ENCODE results near the gene DYRK3. TPM values are rescaled to one million over a fixed set of nuclear protein-coding genes. Genes with fewer than 3 reads are reported as not detected.

The DYRK3 gene
- total and polyA plus RNA-seq, 2 donors (not counting 1 experiment from before 2014, with no cell fraction given) = 10.2 to 38.5 TPM

DNA sequence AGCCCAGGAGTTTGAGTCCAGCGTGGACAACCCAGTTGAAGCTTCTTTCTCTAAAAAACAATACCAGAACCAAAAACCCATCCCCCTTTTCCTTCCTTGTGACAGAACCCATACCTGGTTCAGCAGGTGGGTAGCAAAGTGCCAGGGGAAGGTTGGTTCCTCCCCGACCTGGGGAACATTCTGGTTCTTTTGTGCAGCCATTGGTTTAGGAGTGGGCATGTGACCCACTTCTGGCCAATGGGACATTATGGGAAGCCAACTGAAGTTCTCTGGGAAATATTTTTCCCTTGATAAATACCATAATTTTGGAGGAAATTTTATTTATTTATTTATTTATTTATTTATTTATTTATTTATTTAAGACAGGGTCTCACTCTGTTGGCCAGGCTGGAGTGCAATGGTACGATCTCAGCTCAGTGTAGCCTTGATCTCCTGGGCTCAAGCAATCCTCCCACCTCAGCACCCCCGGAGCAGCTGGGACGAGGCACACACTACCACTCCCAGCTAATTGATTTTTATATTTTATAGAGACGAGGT, 33.6 kb downstream of the DYRK3 start:
- H3K9me3 ChIP-seq (ENCODE audit: control insufficient read depth, insufficient read depth, low read depth, low read length) = no peaks in the 10 kb centered on the region
- TF ChIP-seq, protein P1, sequence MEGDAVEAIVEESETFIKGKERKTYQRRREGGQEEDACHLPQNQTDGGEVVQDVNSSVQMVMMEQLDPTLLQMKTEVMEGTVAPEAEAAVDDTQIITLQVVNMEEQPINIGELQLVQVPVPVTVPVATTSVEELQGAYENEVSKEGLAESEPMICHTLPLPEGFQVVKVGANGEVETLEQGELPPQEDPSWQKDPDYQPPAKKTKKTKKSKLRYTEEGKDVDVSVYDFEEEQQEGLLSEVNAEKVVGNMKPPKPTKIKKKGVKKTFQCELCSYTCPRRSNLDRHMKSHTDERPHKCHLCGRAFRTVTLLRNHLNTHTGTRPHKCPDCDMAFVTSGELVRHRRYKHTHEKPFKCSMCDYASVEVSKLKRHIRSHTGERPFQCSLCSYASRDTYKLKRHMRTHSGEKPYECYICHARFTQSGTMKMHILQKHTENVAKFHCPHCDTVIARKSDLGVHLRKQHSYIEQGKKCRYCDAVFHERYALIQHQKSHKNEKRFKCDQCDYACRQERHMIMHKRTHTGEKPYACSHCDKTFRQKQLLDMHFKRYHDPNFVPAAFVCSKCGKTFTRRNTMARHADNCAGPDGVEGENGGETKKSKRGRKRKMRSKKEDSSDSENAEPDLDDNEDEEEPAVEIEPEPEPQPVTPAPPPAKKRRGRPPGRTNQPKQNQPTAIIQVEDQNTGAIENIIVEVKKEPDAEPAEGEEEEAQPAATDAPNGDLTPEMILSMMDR (conservative IDR thresholded peaks at IDR 0.05 in 1 of 2, IDR thresholded peaks at IDR 0.05 in 1 of 2; ENCODE audit: low read depth in 1 of 2, low read length in 2 of 2) = no peak
- no peak for TF ChIP-seq EZH2 (IDR thresholded peaks at IDR 0.05; ENCODE audit: low read length, missing control alignments)
- no peak overlapping the region for H3K4me2 ChIP-seq (ENCODE audit: extremely low read depth, insufficient read depth, low read length)
- no peaks in the 10 kb centered on the region for H4K20me1 ChIP-seq (ENCODE audit: control insufficient read depth, extremely low read depth, insufficient read depth, low read length)
- H3K27ac ChIP-seq (ENCODE audit: insufficient read depth, low read length) = no peak overlapping the region
- no peak overlapping the region for H2AFZ ChIP-seq (ENCODE audit: low read length)
- no peaks in the 10 kb centered on the region for H3K79me2 ChIP-seq (ENCODE audit: control insufficient read depth, insufficient read depth, low read length)
- no peak for DNase-seq (ENCODE audit: low read depth in 2 of 2)
- peaks cover 6% of the 10 kb centered on the region for H3K4me1 ChIP-seq (ENCODE audit: control insufficient read depth, extremely low read depth, insufficient read depth, low read length)
- H3K27me3 ChIP-seq (ENCODE audit: control insufficient read depth, insufficient read depth, low read length) = peaks cover 3% of the 10 kb centered on the region
- H3K4me3 ChIP-seq (replicated peaks in 1 of 4; ENCODE audit: control extremely low read depth in 1 of 4, insufficient read depth in 1 of 4, low read depth in 3 of 4, low read length in 4 of 4) = no peak overlapping the region
- H3K36me3 ChIP-seq (ENCODE audit: control insufficient read depth, insufficient read depth, low read length) = no peaks in the 10 kb centered on the region
- H3K9ac ChIP-seq (ENCODE audit: insufficient read depth, low read length) = no peak overlapping the region

DNA sequence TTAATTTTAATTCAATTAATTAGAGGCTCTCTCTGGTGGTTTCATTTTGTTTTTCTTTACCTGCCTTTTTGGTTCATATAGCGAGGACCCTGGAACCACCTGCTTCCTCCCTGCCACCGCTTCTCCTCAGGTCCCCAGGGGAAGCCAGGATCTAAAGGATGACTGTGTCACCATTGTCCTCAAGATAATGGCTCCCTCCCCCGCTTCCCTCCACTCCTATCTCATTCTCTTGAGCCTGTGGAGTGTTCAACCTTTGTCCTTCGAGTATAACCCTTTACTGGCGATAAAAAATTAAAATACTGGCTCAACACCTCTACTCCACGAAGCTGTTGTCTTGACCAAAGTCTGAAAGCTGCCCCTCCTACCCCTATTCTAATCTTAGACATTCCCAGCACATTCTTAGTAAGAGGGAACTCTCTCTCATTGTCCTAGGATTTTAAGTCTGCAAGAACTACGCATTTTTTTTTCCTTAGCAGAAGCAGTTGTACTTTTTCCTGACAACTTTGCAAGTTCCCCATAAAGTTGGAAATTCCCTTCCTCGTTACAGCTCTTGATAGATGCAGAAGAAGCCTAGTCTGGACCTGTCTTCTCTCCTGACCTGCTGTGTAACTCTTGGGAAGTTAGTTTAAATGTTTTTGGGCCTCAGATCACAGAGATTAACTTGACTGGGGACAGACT, 36.8 kb downstream of the DYRK3 start:
- Histone ChIP-seq H3K27ac (ENCODE audit: insufficient read depth, low read length) (no peak overlapping the region), H3K9me3 (ENCODE audit: control insufficient read depth, insufficient read depth, low read depth, low read length) (no peaks in the 10 kb centered on the region), H3K4me1 (ENCODE audit: control insufficient read depth, extremely low read depth, insufficient read depth, low read length) (peaks cover 17% of the 10 kb centered on the region), H4K20me1 (ENCODE audit: control insufficient read depth, extremely low read depth, insufficient read depth, low read length) (no peaks in the 10 kb centered on the region), H3K4me2 (ENCODE audit: extremely low read depth, insufficient read depth, low read length) (no peak overlapping the region), H2AFZ (ENCODE audit: low read length) (no peak overlapping the region), H3K4me3 (replicated peaks in 1 of 4; ENCODE audit: control extremely low read depth in 1 of 4, insufficient read depth in 1 of 4, low read depth in 3 of 4, low read length in 4 of 4) (no peak overlapping the region), H3K79me2 (ENCODE audit: control insufficient read depth, insufficient read depth, low read length) (no peaks in the 10 kb centered on the region), H3K27me3 (ENCODE audit: control insufficient read depth, insufficient read depth, low read length) (peaks cover 3% of the 10 kb centered on the region), H3K9ac (ENCODE audit: insufficient read depth, low read length) (no peak overlapping the region), H3K36me3 (ENCODE audit: control insufficient read depth, insufficient read depth, low read length) (no peaks in the 10 kb centered on the region)
- no peak for DNase-seq (ENCODE audit: low read depth in 2 of 2)
- TF ChIP-seq, protein P1 (conservative IDR thresholded peaks at IDR 0.05 in 1 of 2, IDR thresholded peaks at IDR 0.05 in 1 of 2; ENCODE audit: low read depth in 1 of 2, low read length in 2 of 2) = no peak
- no peak for TF ChIP-seq EZH2 (IDR thresholded peaks at IDR 0.05; ENCODE audit: low read length, missing control alignments)

DNA sequence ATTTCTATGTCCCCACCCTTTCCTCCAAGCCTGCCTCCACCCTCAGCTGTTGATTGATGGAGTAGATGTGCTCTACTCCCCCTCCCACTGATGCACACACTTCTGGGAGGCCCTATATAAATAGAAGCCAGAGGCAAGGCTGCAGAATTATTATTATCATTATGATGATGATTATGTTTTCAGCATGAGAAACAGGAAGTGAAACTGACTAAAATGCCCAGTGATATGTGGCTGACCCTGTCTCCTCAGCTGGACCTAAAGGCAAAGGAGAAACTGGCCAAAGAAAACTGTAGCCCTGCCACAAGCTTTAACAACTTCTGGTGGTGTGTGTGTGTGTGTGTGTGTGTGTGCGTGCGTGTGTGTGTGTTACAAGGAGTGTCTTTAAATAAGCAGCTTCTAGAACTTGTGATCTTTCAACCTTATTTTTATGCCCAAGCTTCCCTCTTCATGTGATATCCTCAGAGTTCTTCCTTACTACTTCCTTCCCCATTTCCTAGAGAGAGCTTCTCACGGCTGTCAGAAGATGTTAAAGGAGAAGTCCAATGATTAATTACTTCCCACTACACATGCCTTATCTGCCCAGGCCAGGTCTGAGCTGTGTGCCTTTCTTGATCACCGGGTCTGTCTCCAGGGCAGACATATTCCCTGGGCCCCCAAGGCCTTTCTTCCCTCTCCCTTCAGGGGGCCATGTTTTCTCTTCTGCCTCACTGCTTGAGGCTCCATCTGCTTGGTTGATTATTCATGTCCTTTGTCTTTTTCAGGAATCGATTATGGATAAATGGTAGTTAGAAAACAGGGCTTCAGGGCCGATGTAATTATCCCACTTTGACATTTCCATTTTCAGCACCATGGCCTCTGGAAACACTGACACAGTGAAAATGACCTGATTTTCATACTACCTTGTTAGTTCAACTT, 37.8 kb downstream of the DYRK3 start:
- Histone ChIP-seq H2AFZ (ENCODE audit: low read length) (no peak overlapping the region), H4K20me1 (ENCODE audit: control insufficient read depth, extremely low read depth, insufficient read depth, low read length) (no peaks in the 10 kb centered on the region), H3K27ac (ENCODE audit: insufficient read depth, low read length) (no peak overlapping the region), H3K4me2 (ENCODE audit: extremely low read depth, insufficient read depth, low read length) (no peak overlapping the region), H3K9ac (ENCODE audit: insufficient read depth, low read length) (no peak overlapping the region), H3K36me3 (ENCODE audit: control insufficient read depth, insufficient read depth, low read length) (no peaks in the 10 kb centered on the region), H3K4me1 (ENCODE audit: control insufficient read depth, extremely low read depth, insufficient read depth, low read length) (peaks cover 17% of the 10 kb centered on the region), H3K27me3 (ENCODE audit: control insufficient read depth, insufficient read depth, low read length) (peaks cover 3% of the 10 kb centered on the region), H3K4me3 (replicated peaks in 1 of 4; ENCODE audit: control extremely low read depth in 1 of 4, insufficient read depth in 1 of 4, low read depth in 3 of 4, low read length in 4 of 4) (no peak overlapping the region), H3K9me3 (ENCODE audit: control insufficient read depth, insufficient read depth, low read depth, low read length) (no peaks in the 10 kb centered on the region), H3K79me2 (ENCODE audit: control insufficient read depth, insufficient read depth, low read length) (no peaks in the 10 kb centered on the region)
- DNase-seq (ENCODE audit: low read depth in 2 of 2) = peak; percentile 42 to 77
- TF ChIP-seq, protein P1 (conservative IDR thresholded peaks at IDR 0.05 in 1 of 2, IDR thresholded peaks at IDR 0.05 in 1 of 2; ENCODE audit: low read depth in 1 of 2, low read length in 2 of 2) = no peak
- no peak for TF ChIP-seq EZH2 (IDR thresholded peaks at IDR 0.05; ENCODE audit: low read length, missing control alignments)
